GM23338 (cell line): ENCODE results near the gene TBC1D21. TPM values are rescaled to one million over a fixed set of nuclear protein-coding genes. Genes with fewer than 3 reads are reported as not detected.

Experiments
- ATAC-seq: fragments of 200-7000 bp; cut with Tn5 transposase; 3 replicates; pipeline ENCODE4 v1.9.1; 2020
- DNase-seq: peaks from one replicate; pipeline ENCODE4 v3.0.0-alpha.2; 2015; ENCODE audit warnings: low spot score
- H2AFZ ChIP-seq: fragments of 200-600 bp; sonication (generic); 2 replicates; pipeline ENCODE4 v1.8.0; 2016; ENCODE audit warnings: antibody characterized with exemption, mild to moderate bottlenecking, moderate library complexity
- H3F3A ChIP-seq: fragments of 200-600 bp; sonication (generic); replicated peaks from 2 replicates; pipeline ENCODE4 v1.8.0; 2017; ENCODE audit warnings: antibody characterized with exemption, mixed run types, low read depth
- H3K27ac ChIP-seq: fragments of 200-600 bp; sonication (generic); 2 replicates; pipeline ENCODE4 v1.6.1; 2016; ENCODE audit warnings: low read depth
- H3K27me3 ChIP-seq: fragments of 200-600 bp; sonication (generic); 2 replicates; pipeline ENCODE4 v1.8.0; 2016; ENCODE audit warnings: mild to moderate bottlenecking, mixed run types, moderate library complexity; ENCODE audit not compliant: insufficient read depth
- H3K36me3 ChIP-seq: fragments of 200-600 bp; sonication (generic); 2 replicates; pipeline ENCODE4 v1.8.0; 2016; ENCODE audit warnings: mild to moderate bottlenecking; ENCODE audit not compliant: insufficient read depth
- H3K4me1 ChIP-seq: fragments of 200-600 bp; sonication (generic); 2 replicates; pipeline ENCODE4 v1.8.0; 2016; ENCODE audit warnings: mild to moderate bottlenecking, moderate library complexity; ENCODE audit not compliant: insufficient read depth
- H3K4me2 ChIP-seq: fragments of 200-600 bp; sonication (generic); 2 replicates; pipeline ENCODE4 v1.7.1; 2017; ENCODE audit warnings: mixed run types
- H3K4me3 ChIP-seq: fragments of 200-600 bp; sonication (generic); 2 replicates; pipeline ENCODE4 v1.6.1; 2016; ENCODE audit warnings: mixed run types
- H3K79me2 ChIP-seq: fragments of 200-600 bp; sonication (generic); replicated peaks from 2 replicates; pipeline ENCODE4 v1.8.0; 2017; ENCODE audit warnings: mild to moderate bottlenecking; ENCODE audit not compliant: insufficient read depth
- H3K9me2 ChIP-seq: fragments of 200-600 bp; sonication (generic); 2 replicates; pipeline ENCODE4 v1.8.0; 2017; ENCODE audit not compliant: insufficient read depth
- H4K20me1 ChIP-seq: fragments of 200-600 bp; sonication (generic); replicated peaks from 2 replicates; pipeline ENCODE4 v1.8.0; 2017; ENCODE audit warnings: mild to moderate bottlenecking; ENCODE audit not compliant: insufficient read depth
- H3K27ac Mint-ChIP-seq: 2 replicates; pipeline ENCODE4 v1.8.0; 2020; ENCODE audit warnings: inconsistent platforms, mild to moderate bottlenecking, moderate library complexity, mixed read lengths
- H3K27me3 Mint-ChIP-seq: 3 replicates; pipeline ENCODE4 v1.8.0; 2022; ENCODE audit warnings: low read depth, mild to moderate bottlenecking, moderate library complexity, mixed read lengths, inconsistent platforms; ENCODE audit not compliant: insufficient read depth, poor library complexity
- H3K36me3 Mint-ChIP-seq: 3 replicates; pipeline ENCODE4 v1.8.0; 2021; ENCODE audit warnings: low read depth, mild to moderate bottlenecking, inconsistent platforms, moderate library complexity, mixed read lengths
- H3K4me1 Mint-ChIP-seq: 3 replicates; pipeline ENCODE4 v1.8.0; 2020; ENCODE audit warnings: mild to moderate bottlenecking, inconsistent platforms, mixed read lengths
- H3K4me3 Mint-ChIP-seq: 3 replicates; pipeline ENCODE4 v1.8.0; 2021; ENCODE audit warnings: moderate library complexity, mild to moderate bottlenecking, inconsistent platforms, mixed read lengths
- H3K9me3 Mint-ChIP-seq: 3 replicates; pipeline ENCODE4 v1.8.0; 2020; ENCODE audit warnings: moderate library complexity, mild to moderate bottlenecking, inconsistent platforms, mixed read lengths
- CREB1 ChIP-seq: fragments of 250-450 bp; sonication (Bioruptor Pico); IDR thresholded peaks from 2 replicates; pipeline ENCODE4 v1.5.0; 2020; ENCODE audit warnings: low read depth, mild to moderate bottlenecking, moderate library complexity
- CTCF ChIP-seq, 2 experiments: fragments of 200-600 bp in 1 of 2; sonication (generic) in 1 of 2; conservative IDR thresholded peaks; 2 replicates each; pipeline versions ENCODE4 v1.5.1 to v1.6.1; 2016 to 2017; ENCODE audit warnings: antibody characterized with exemption in 2 of 2, low read depth in 2 of 2, mild to moderate bottlenecking in 2 of 2, moderate library complexity in 1 of 2
- ETS1 ChIP-seq: IDR thresholded peaks from 2 replicates; pipeline ENCODE4 v1.6.1; 2016; ENCODE audit warnings: antibody characterized with exemption
- EZH2 ChIP-seq: fragments of 200-600 bp; sonication (generic); IDR thresholded peaks from one replicate; pipeline ENCODE4 v1.8.0; 2017; ENCODE audit warnings: antibody characterized with exemption, mild to moderate bottlenecking, low read depth; ENCODE audit not compliant: unreplicated experiment
- JUNB ChIP-seq: IDR thresholded peaks from one replicate; pipeline ENCODE4 v1.6.1; 2016; ENCODE audit warnings: antibody characterized with exemption; ENCODE audit not compliant: unreplicated experiment
- NANOG ChIP-seq: IDR thresholded peaks from 2 replicates; pipeline ENCODE4 v1.6.1; 2016; ENCODE audit warnings: antibody characterized with exemption, borderline replicate concordance
- POLR2AphosphoS5 ChIP-seq: IDR thresholded peaks from 2 replicates; pipeline ENCODE4 v1.6.1; 2016; ENCODE audit warnings: antibody characterized with exemption, low read depth
- REST ChIP-seq: IDR thresholded peaks from one replicate; pipeline ENCODE4 v1.6.1; 2018; ENCODE audit warnings: antibody characterized with exemption; ENCODE audit not compliant: unreplicated experiment
- STAT1 ChIP-seq: IDR thresholded peaks from one replicate; pipeline ENCODE4 v1.6.1; 2016; ENCODE audit warnings: antibody characterized with exemption; ENCODE audit not compliant: unreplicated experiment
- ZNF114 ChIP-seq: fragments of 250-450 bp; sonication (Bioruptor Pico); IDR thresholded peaks from 2 replicates; pipeline ENCODE4 v1.5.0; 2020; ENCODE audit warnings: mild to moderate bottlenecking, moderate library complexity
- ZNF331 ChIP-seq: fragments of 250-450 bp; sonication (Bioruptor Pico); IDR thresholded peaks from 2 replicates; pipeline ENCODE4 v1.5.0; 2020; ENCODE audit warnings: low read depth, mild to moderate bottlenecking, moderate library complexity
- polyA plus RNA-seq: library from polyadenylated mRNA; unstranded; fragments of >200 nt; fragmentation: Nextera tagmentation; extraction: Ambion mirVana; gene quantifications from 2 replicates; pipeline ENCODE4 v1.2.1, GENCODE V29; 2016
- total RNA-seq: library from RNA; depleted of rRNA; stranded (reverse); fragments of >200 nt; shearing (Covaris generic); gene quantifications from 2 replicates; pipeline ENCODE4 v1.2.3, GENCODE V29; 2014

Gene TBC1D21
- total and polyA plus RNA-seq, 2 experiments from 2014 or later = not detected

- Mint-ChIP-seq H3K4me1 (peaks cover 25% of the 10 kb centered on the region), H3K27ac (no peak overlapping the region), H3K9me3 (no peaks in the 10 kb centered on the region), H3K4me3 (no peak overlapping the region), H3K27me3 (peaks cover 22% of the 10 kb centered on the region), H3K36me3 (no peaks in the 10 kb centered on the region; the same call in 2 of the 3 replicates)
- Histone ChIP-seq H4K20me1 (no peaks in the 10 kb centered on the region), H3F3A (no peaks in the 10 kb centered on the region), H3K27ac (no peak overlapping the region), H3K4me3 (no peak overlapping the region), H3K79me2 (no peaks in the 10 kb centered on the region), H3K4me1 (peaks cover 7% of the 10 kb centered on the region), H3K9me2 (no peaks in the 10 kb centered on the region), H2AFZ (no peak overlapping the region), H3K4me2 (no peak overlapping the region), H3K27me3 (peaks cover 15% of the 10 kb centered on the region; the same call in 1 of the 2 replicates), H3K36me3 (no peaks in the 10 kb centered on the region)
- DNase-seq (no peak), ATAC-seq (no peak)
- no peak for TF ChIP-seq CREB1
- TF ChIP-seq ZNF114 = no peak
- no peak for TF ChIP-seq STAT1
Measured at GRCh38 chr15:73930790-73931281, 57.5 kb downstream of the TBC1D21 start.

- Histone ChIP-seq H3K79me2 (no peaks in the 10 kb centered on the region), H3F3A (no peaks in the 10 kb centered on the region), H3K27me3 (peaks cover 13% of the 10 kb centered on the region; the same call in 1 of the 2 replicates), H3K36me3 (no peaks in the 10 kb centered on the region), H3K4me3 (no peak overlapping the region), H2AFZ (no peak overlapping the region), H3K27ac (no peak overlapping the region), H4K20me1 (no peaks in the 10 kb centered on the region), H3K9me2 (no peaks in the 10 kb centered on the region), H3K4me2 (no peak overlapping the region), H3K4me1 (peaks cover 4% of the 10 kb centered on the region; the same call in 1 of the 2 replicates)
- TF ChIP-seq CTCF (conservative IDR thresholded peaks at IDR 0.05; ENCODE audit: low read depth in 2 of 2) (no peak), EZH2 (no peak), ETS1 (no peak), REST (no peak), ZNF114 (no peak), JUNB (no peak), CREB1 (no peak), POLR2AphosphoS5 (no peak), STAT1 (no peak), NANOG (no peak), ZNF331 (CRISPR knock-in tag) (no peak)
- Mint-ChIP-seq H3K36me3 (no peaks in the 10 kb centered on the region), H3K27me3 (peaks cover 20% of the 10 kb centered on the region), H3K4me1 (peaks cover 29% of the 10 kb centered on the region), H3K4me3 (no peak overlapping the region), H3K9me3 (no peaks in the 10 kb centered on the region), H3K27ac (no peak overlapping the region)
- no peak for ATAC-seq
- DNase-seq = no peak
Measured at GRCh38 chr15:73931441-73931840, 58.1 kb downstream of the TBC1D21 start.
